ENCODE results near the gene SEL1L2. TPM values are rescaled to one million over a fixed set of nuclear protein-coding genes. Genes with fewer than 3 reads are reported as not detected.

SEL1L2 gene
- total RNA-seq, 4 donors from 2014 or later, result not detected

GRCh38 chr20:13960119-13960518 lies 30.3 kb downstream of the SEL1L2 start:
- 41% methylated on average over 2 of the region's 2 CpGs for WGBS
- Histone ChIP-seq H3K4me1 (no peaks in the 10 kb centered on the region), H3K27ac (replicated peaks in 1 of 4) (no peak overlapping the region), H3K4me3 (no peak overlapping the region), H3K36me3 (no peaks in the 10 kb centered on the region), H3K9me3 (no peaks in the 10 kb centered on the region), H3K27me3 (no peaks in the 10 kb centered on the region)
- no peak for DNase-seq (ENCODE audit: extremely low spot score)
- intact Hi-C loops (cut with DNase I), result no loop called here
- no peak for TF ChIP-seq POLR2A (IDR thresholded peaks at IDR 0.05; ENCODE audit: low read depth)
- TF ChIP-seq CTCF (IDR thresholded peaks at IDR 0.05), result no peak
- TF ChIP-seq POLR2AphosphoS5 (IDR thresholded peaks at IDR 0.05), result no peak
- TF ChIP-seq EP300 (IDR thresholded peaks at IDR 0.05), result no peak

GRCh38 chr20:13953227-13953626 lies 37.2 kb downstream of the SEL1L2 start:
- H3K4me1 ChIP-seq, result no peaks in the 10 kb centered on the region
- H3K9me3 ChIP-seq, result no peaks in the 10 kb centered on the region
- WGBS, result 70% methylated on average over 6 of the region's 6 CpGs
- no peak overlapping the region for H3K27ac ChIP-seq (replicated peaks in 1 of 4)
- H3K27me3 ChIP-seq, result no peaks in the 10 kb centered on the region
- TF ChIP-seq EP300 (IDR thresholded peaks at IDR 0.05) (no peak), CTCF (IDR thresholded peaks at IDR 0.05) (no peak), POLR2A (IDR thresholded peaks at IDR 0.05; ENCODE audit: low read depth) (no peak), POLR2AphosphoS5 (IDR thresholded peaks at IDR 0.05) (no peak)
- intact Hi-C loops (cut with DNase I), result loop anchor here (10.0 kb wide), 1 partner anchor 102 kb away; no protein-coding TSS in a partner anchor
- no peaks in the 10 kb centered on the region for H3K36me3 ChIP-seq
- no peak overlapping the region for H3K4me3 ChIP-seq
- DNase-seq (ENCODE audit: extremely low spot score), result no peak

- intact Hi-C loops (cut with DNase I), result loop anchor here (5.0 kb wide), 1 partner anchor 125 kb away; no protein-coding TSS in a partner anchor
- no peaks in the 10 kb centered on the region for H3K4me1 ChIP-seq
- TF ChIP-seq EP300 (IDR thresholded peaks at IDR 0.05), result no peak
- TF ChIP-seq CTCF (IDR thresholded peaks at IDR 0.05), result no peak
- TF ChIP-seq POLR2A (IDR thresholded peaks at IDR 0.05; ENCODE audit: low read depth), result no peak
- no peak for TF ChIP-seq POLR2AphosphoS5 (IDR thresholded peaks at IDR 0.05)
- no peak overlapping the region for H3K27ac ChIP-seq (replicated peaks in 1 of 4)
- 80% methylated on average over 3 of the region's 3 CpGs for WGBS
- no peak overlapping the region for H3K4me3 ChIP-seq
- DNase-seq (ENCODE audit: extremely low spot score), result no peak
- H3K9me3 ChIP-seq, result no peaks in the 10 kb centered on the region
- H3K27me3 ChIP-seq, result no peaks in the 10 kb centered on the region
- no peaks in the 10 kb centered on the region for H3K36me3 ChIP-seq
Measured at GRCh38 chr20:13947719-13948118, 42.7 kb downstream of the SEL1L2 start.

- WGBS, result 80% methylated on average over 7 of the region's 7 CpGs
- intact Hi-C loops (cut with DNase I), result no loop called here
- no peak for DNase-seq (ENCODE audit: extremely low spot score)
Measured at GRCh38 chr20:13941031-13941430, 49.4 kb downstream of the SEL1L2 start.

More at GRCh38 chr20:13941031-13941430, 49.4 kb downstream of the SEL1L2 start:
- no peak overlapping the region for H3K27ac ChIP-seq (replicated peaks in 1 of 4)
- H3K4me1 ChIP-seq, result no peaks in the 10 kb centered on the region
- H3K36me3 ChIP-seq, result no peaks in the 10 kb centered on the region
- no peak overlapping the region for H3K4me3 ChIP-seq
- TF ChIP-seq POLR2A (IDR thresholded peaks at IDR 0.05; ENCODE audit: low read depth), result no peak
- TF ChIP-seq POLR2AphosphoS5 (IDR thresholded peaks at IDR 0.05), result no peak
- no peak for TF ChIP-seq CTCF (IDR thresholded peaks at IDR 0.05)
- no peak for TF ChIP-seq EP300 (IDR thresholded peaks at IDR 0.05)
- H3K27me3 ChIP-seq, result no peaks in the 10 kb centered on the region
- no peaks in the 10 kb centered on the region for H3K9me3 ChIP-seq
